ENCODE data around the gene PRDM2.

PRDM2 gene

GRCh38 chr1:13699936-13700520 lies at the start of gene PRDM2:
Gene PRDM2, plus strand, starts transcription at chr1:13700188. Its CDS starts 15,418 bp downstream, at chr1:13715606.
- TF ChIP-seq ZFX (IDR thresholded peaks at IDR 0.05) (peak; percentile 68), CTCF (conservative IDR thresholded peaks at IDR 0.05) (no peak)
- peak within 1 kb of the TSS; percentile 69 for H3K27ac ChIP-seq

GRCh38 chr1:13651279-13651678 lies 48.7 kb upstream of the PRDM2 start:
- TF ChIP-seq ZFX (IDR thresholded peaks at IDR 0.05) (no peak), CTCF (conservative IDR thresholded peaks at IDR 0.05) (no peak)
- H3K27ac ChIP-seq = no peak overlapping the region

- no peak for TF ChIP-seq CTCF (conservative IDR thresholded peaks at IDR 0.05)
- no peak for TF ChIP-seq ZFX (IDR thresholded peaks at IDR 0.05)
- no peak overlapping the region for H3K27ac ChIP-seq
These were observed 47.8 kb upstream of the PRDM2 start for GRCh38 chr1:13652238-13652637.

- no peak overlapping the region for H3K27ac ChIP-seq
- TF ChIP-seq CTCF (conservative IDR thresholded peaks at IDR 0.05) = no peak
- TF ChIP-seq ZFX (IDR thresholded peaks at IDR 0.05) = no peak
These were observed 38.4 kb upstream of the PRDM2 start for GRCh38 chr1:13661539-13661938.

GRCh38 chr1:13662493-13662892 lies 37.5 kb upstream of the PRDM2 start:
- TF ChIP-seq CTCF (conservative IDR thresholded peaks at IDR 0.05) = no peak
- no peak for TF ChIP-seq ZFX (IDR thresholded peaks at IDR 0.05)
- H3K27ac ChIP-seq = no peak overlapping the region

- H3K27ac ChIP-seq = no peak overlapping the region
- TF ChIP-seq ZFX (IDR thresholded peaks at IDR 0.05) = no peak
- TF ChIP-seq CTCF (conservative IDR thresholded peaks at IDR 0.05) = no peak
These were observed 36.0 kb upstream of the PRDM2 start for GRCh38 chr1:13663969-13664368.

- H3K27ac ChIP-seq = no peak overlapping the region
- TF ChIP-seq CTCF (conservative IDR thresholded peaks at IDR 0.05) = no peak
- no peak for TF ChIP-seq ZFX (IDR thresholded peaks at IDR 0.05)
These were observed 35.5 kb upstream of the PRDM2 start for GRCh38 chr1:13664451-13664850.

Data from C4-2B (cell line).